ENCODE results near the gene CLIC1.

DNA sequence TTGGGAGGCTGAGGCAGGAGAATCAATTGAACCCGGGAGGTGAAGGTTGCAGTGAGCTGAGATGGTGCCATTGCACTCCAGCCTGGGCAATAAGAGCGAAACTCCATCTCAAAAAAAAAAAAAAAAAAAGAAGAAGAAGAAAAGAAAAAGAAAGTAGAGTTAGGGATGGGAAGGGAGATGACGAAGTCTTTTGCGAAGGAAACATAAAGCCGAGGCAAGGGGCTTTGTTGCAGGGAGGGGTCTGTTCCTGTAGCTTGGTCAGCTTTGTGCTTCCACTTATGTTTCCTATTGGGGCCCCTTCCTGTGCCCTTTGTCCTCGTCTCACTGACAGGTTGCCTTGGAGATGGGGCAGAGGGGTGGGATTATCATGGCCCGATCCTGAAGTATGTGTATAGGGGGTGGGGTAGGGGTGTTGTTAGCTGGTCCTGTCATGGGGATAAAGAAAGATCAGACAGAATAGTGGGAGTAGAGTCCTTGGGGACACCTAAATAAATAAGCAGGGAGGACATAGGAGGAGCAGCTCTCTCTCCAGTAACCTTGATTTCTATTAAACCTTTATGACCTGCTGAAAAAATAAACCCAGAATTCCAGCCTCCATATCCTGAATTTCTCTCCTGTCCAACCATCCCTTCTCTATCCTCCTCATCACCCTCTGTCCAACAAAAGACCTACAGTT lies 1.1 kb upstream of the CLIC1 start:
- TF ChIP-seq, protein P1, sequence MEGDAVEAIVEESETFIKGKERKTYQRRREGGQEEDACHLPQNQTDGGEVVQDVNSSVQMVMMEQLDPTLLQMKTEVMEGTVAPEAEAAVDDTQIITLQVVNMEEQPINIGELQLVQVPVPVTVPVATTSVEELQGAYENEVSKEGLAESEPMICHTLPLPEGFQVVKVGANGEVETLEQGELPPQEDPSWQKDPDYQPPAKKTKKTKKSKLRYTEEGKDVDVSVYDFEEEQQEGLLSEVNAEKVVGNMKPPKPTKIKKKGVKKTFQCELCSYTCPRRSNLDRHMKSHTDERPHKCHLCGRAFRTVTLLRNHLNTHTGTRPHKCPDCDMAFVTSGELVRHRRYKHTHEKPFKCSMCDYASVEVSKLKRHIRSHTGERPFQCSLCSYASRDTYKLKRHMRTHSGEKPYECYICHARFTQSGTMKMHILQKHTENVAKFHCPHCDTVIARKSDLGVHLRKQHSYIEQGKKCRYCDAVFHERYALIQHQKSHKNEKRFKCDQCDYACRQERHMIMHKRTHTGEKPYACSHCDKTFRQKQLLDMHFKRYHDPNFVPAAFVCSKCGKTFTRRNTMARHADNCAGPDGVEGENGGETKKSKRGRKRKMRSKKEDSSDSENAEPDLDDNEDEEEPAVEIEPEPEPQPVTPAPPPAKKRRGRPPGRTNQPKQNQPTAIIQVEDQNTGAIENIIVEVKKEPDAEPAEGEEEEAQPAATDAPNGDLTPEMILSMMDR (IDR thresholded peaks at IDR 0.05), result no peak
- peak in 1 of 2 donors; percentile 20 for TF ChIP-seq POLR2A (IDR thresholded peaks at IDR 0.05)
